Sigmoid colon (tissue), 7 donors: ENCODE measurements around the gene PEPD. TPM values are rescaled to one million over a fixed set of nuclear protein-coding genes. Genes with fewer than 3 reads are reported as not detected.
"Not testable (repeated sequence)": the region's sequence is repeated elsewhere in the genome, so short reads cannot be mapped to it uniquely, and the experiment has no call there.

Experiments used
- DNase-seq: peaks from one replicate; pipeline ENCODE4 v3.0.0-alpha.2; 2019
- H3K27ac ChIP-seq, 4 donors: fragments of 200-600 bp; sonication (generic); one replicate each; pipeline ENCODE4 v1.5.1; 2016 to 2019; ENCODE audit warnings: mild to moderate bottlenecking in 1 of 4
- H3K27me3 ChIP-seq, 3 donors: fragments of 200-600 bp; sonication (generic); one replicate each; pipeline ENCODE4 v1.5.1; 2019; ENCODE audit warnings: mild to moderate bottlenecking in 1 of 3
- H3K36me3 ChIP-seq, 4 donors: fragments of 200-600 bp; sonication (generic); one replicate each; pipeline ENCODE4 v1.5.1; 2016 to 2019
- H3K4me1 ChIP-seq, 4 donors: fragments of 200-600 bp; sonication (generic); one replicate each; pipeline ENCODE4 v1.5.1; 2017 to 2019
- H3K4me3 ChIP-seq, 4 donors: fragments of 200-600 bp; sonication (generic); one replicate each; pipeline ENCODE4 v1.5.1; 2017 to 2019; ENCODE audit warnings: mild to moderate bottlenecking in 2 of 4, moderate library complexity in 1 of 4
- H3K9me3 ChIP-seq, 4 donors: fragments of 200-600 bp in 3 of 4; sonication (generic) in 3 of 4; one replicate each; pipeline versions ENCODE4 v1.5.1 to v1.6.1; 2013 to 2019
- EP300 ChIP-seq, 4 donors: sonication (generic); formaldehyde crosslinking; IDR thresholded peaks; one replicate each; pipeline ENCODE4 v1.6.1; 2017; ENCODE audit warnings: antibody characterized with exemption in 4 of 4
- POLR2A ChIP-seq, 2 donors: fragments of 450-650 bp; IDR thresholded peaks; one replicate each; pipeline ENCODE4 v1.6.1; 2016; ENCODE audit warnings: antibody characterized with exemption in 2 of 2, mild to moderate bottlenecking in 2 of 2, moderate library complexity in 2 of 2
- POLR2AphosphoS5 ChIP-seq, 4 donors: sonication (generic); formaldehyde crosslinking; IDR thresholded peaks; one replicate each; pipeline ENCODE4 v1.6.1; 2017; ENCODE audit warnings: antibody characterized with exemption in 4 of 4
- WGBS, 2 donors: extraction: QIAGEN DNeasy Blood & Tissue Kit; methylation state at CpG; one replicate each; pipeline ENCODE4 v1.1.7; 2013; 5-methylcytosine and 5-hydroxymethylcytosine counted together
- intact Hi-C: fragments of 100-400 bp; cut with DNase I; formaldehyde crosslinking; loops from one replicate; pipeline ENCODE4 v1.15.1; 2023
- polyA plus RNA-seq, 3 donors: library from polyadenylated mRNA; stranded (reverse); fragments of 200-250 nt; gene quantifications; one replicate each; pipeline ENCODE4 v1.2.3, GENCODE V29; 2013
- total RNA-seq, 4 donors: library from RNA; depleted of rRNA; stranded (reverse); fragments of >200 nt; gene quantifications; one replicate each; pipeline ENCODE4 v1.1.0, GENCODE V29; 2016
- TF ChIP-seq, protein P1 (sequence below), 4 experiments: fragments of 450-650 bp in 3 of 4; fragments of 200-600 bp in 1 of 4; IDR thresholded peaks; one replicate each; pipeline ENCODE4 v1.5.1; 2016 to 2019; ENCODE audit warnings: antibody characterized with exemption in 4 of 4, mild to moderate bottlenecking in 3 of 4, moderate library complexity in 2 of 4
- donor health status: healthy with polysubstance abuse.
- donor health status: Bipolar disorder and iron deficiency.
- donor health status: healthy.

The PEPD gene
- total and polyA plus RNA-seq, 7 donors = 50.0 to 187 (median 67.8) TPM

DNA sequence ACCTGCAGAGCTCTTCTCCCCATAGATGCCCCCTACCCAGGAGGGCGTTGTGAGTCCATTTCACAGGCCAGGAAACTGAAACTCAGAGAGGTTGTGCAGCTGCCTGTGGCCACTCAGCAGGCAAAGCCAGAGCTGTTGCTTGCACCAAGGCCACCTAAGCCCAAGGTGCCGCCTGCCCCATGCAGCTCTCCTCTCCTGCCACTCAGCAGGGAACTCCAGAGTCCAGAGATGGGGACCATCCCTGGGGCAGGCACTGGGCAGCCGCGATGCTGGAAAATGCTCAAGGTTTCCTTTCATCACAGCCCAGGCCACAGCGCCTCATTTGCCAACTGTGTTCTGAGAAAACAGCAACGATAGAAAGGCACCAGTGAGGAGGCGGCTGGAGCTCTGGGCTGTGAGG lies 41.0 kb upstream of the PEPD start:
- no peak for TF ChIP-seq POLR2A (IDR thresholded peaks at IDR 0.05)
- TF ChIP-seq EP300 (IDR thresholded peaks at IDR 0.05) = no peak
- TF ChIP-seq, protein P1, sequence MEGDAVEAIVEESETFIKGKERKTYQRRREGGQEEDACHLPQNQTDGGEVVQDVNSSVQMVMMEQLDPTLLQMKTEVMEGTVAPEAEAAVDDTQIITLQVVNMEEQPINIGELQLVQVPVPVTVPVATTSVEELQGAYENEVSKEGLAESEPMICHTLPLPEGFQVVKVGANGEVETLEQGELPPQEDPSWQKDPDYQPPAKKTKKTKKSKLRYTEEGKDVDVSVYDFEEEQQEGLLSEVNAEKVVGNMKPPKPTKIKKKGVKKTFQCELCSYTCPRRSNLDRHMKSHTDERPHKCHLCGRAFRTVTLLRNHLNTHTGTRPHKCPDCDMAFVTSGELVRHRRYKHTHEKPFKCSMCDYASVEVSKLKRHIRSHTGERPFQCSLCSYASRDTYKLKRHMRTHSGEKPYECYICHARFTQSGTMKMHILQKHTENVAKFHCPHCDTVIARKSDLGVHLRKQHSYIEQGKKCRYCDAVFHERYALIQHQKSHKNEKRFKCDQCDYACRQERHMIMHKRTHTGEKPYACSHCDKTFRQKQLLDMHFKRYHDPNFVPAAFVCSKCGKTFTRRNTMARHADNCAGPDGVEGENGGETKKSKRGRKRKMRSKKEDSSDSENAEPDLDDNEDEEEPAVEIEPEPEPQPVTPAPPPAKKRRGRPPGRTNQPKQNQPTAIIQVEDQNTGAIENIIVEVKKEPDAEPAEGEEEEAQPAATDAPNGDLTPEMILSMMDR (IDR thresholded peaks at IDR 0.05) = no peak
- no peak for TF ChIP-seq POLR2AphosphoS5 (IDR thresholded peaks at IDR 0.05)
- no peaks in the 10 kb centered on the region for H3K36me3 ChIP-seq
- H3K27ac ChIP-seq = no peak overlapping the region
- H3K27me3 ChIP-seq = peaks cover 0 to 7% (median 4%) of the 10 kb centered on the region in 3 donors
- WGBS, 2 donors = 72 to 81% methylated on average over 7 of the region's 7 CpGs
- intact Hi-C loops = no loop called here
- H3K4me3 ChIP-seq = no peak overlapping the region
- H3K9me3 ChIP-seq = no peaks in the 10 kb centered on the region
- DNase-seq = peak; percentile 39
- H3K4me1 ChIP-seq = no peaks in the 10 kb centered on the region

DNA sequence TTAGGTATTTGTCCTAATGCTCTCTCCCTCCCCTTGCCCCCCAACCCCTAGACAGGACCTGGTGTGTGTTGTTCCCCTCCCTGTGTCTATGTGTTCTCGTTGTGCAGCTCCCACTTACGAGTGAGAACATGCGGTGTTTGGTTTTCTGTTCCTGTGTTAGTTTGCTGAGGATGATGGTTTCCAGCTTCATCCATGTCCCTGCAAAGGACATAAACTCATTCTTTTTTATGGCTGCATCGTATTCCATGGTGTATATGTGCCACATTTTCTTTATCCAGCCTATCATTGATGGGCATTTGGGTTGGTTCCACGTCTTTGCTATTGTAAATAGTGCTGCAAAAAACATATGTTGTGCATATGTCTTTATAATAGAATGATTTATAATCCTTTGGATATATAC lies 40.1 kb upstream of the PEPD start:
- H3K4me1 ChIP-seq, H3K27ac ChIP-seq, H3K4me3 ChIP-seq, H3K9me3 ChIP-seq, H3K27me3 ChIP-seq, intact Hi-C loops, DNase-seq, H3K36me3 ChIP-seq: not testable (repeated sequence)
- 70 to 80% methylated on average over 5 of the region's 5 CpGs for WGBS, 2 donors

DNA sequence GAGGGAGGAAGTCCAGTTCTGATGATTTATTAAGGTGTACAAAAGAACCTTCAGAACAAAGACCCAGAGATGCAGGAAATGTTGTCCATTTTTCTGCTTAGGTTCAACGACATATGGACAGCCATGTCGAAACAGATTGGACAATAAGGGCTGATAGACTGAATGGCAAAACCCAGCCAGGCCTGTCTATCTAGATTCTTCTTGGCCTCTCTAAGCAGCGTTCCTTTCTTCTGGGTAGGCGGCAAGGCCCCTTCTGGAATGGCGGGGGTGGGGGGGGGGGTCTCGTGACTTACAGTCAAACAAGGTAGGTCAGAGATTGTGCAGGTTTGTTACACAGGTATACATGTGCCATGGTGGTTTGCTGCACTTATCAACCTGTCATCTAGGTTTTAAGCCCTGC lies 39.7 kb upstream of the PEPD start:
- no peak for TF ChIP-seq POLR2A (IDR thresholded peaks at IDR 0.05)
- TF ChIP-seq, protein P1 (IDR thresholded peaks at IDR 0.05) = no peak
- no peak for TF ChIP-seq POLR2AphosphoS5 (IDR thresholded peaks at IDR 0.05)
- no peak for TF ChIP-seq EP300 (IDR thresholded peaks at IDR 0.05)
- H3K9me3 ChIP-seq = no peaks in the 10 kb centered on the region
- H3K4me1 ChIP-seq = no peaks in the 10 kb centered on the region
- WGBS, 2 donors = 82 to 87% methylated on average over 6 of the region's 6 CpGs
- H3K27ac ChIP-seq = no peak overlapping the region
- intact Hi-C loops = no loop called here
- DNase-seq = peak; percentile 10
- H3K27me3 ChIP-seq = no peaks in the 10 kb centered on the region
- H3K36me3 ChIP-seq = no peaks in the 10 kb centered on the region
- H3K4me3 ChIP-seq = no peak overlapping the region

DNA sequence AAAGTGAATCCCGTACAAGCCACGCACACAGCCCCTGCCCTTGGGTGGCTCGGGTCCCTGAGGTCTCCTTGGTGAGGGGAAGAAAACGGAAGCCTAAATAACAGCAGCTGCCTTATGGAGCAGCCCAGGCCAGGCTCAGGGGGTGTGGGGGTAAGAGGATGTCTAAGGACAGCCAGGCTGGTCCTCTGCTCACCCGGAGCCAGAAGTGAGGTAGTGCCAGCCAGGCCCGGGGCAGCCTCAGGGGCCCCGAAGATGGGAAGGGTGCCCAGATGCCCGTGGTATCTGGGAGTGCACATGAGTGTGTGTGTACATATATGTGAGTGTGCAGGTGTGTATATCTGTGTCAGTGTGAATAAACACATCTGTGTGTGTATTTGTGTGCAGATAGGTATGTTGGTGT lies 38.4 kb upstream of the PEPD start:
- Histone ChIP-seq H3K4me1 (no peaks in the 10 kb centered on the region), H3K9me3 (no peaks in the 10 kb centered on the region), H3K27me3 (no peaks in the 10 kb centered on the region), H3K4me3 (no peak overlapping the region), H3K36me3 (no peaks in the 10 kb centered on the region), H3K27ac (no peak overlapping the region)
- intact Hi-C loops = no loop called here
- peak; percentile 26 for DNase-seq
- no peak for TF ChIP-seq POLR2AphosphoS5 (IDR thresholded peaks at IDR 0.05)
- no peak for TF ChIP-seq EP300 (IDR thresholded peaks at IDR 0.05)
- TF ChIP-seq POLR2A (IDR thresholded peaks at IDR 0.05) = no peak
- TF ChIP-seq, protein P1 (IDR thresholded peaks at IDR 0.05) = no peak
- WGBS, 2 donors = 77 to 91% methylated on average over 8 of the region's 8 CpGs

DNA sequence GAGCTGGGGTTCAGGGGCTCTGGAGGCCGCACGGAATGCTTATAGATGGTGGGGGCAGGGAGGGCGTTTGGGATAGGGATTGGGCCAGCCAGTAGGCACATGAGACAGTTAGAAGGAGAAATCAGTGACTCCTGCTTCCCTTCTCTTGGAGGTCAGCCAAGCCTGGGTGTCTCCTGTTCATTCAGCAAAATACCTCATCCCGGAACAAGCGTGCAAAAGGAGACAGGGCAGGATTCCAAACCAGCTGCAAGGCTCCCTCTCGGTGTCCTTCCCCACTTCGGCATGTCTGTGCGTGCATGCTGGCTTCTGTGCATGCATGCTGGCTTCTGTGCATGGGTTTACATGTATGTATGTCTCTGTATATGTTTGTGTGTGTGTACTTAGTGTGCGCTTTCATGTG lies 37.3 kb upstream of the PEPD start:
- intact Hi-C loops = no loop called here
- no peaks in the 10 kb centered on the region for H3K4me1 ChIP-seq
- H3K9me3 ChIP-seq = no peaks in the 10 kb centered on the region
- no peaks in the 10 kb centered on the region for H3K36me3 ChIP-seq
- DNase-seq = peak; percentile 43
- H3K27ac ChIP-seq = no peak overlapping the region
- TF ChIP-seq, protein P1 (IDR thresholded peaks at IDR 0.05) = no peak
- TF ChIP-seq EP300 (IDR thresholded peaks at IDR 0.05) (no peak), POLR2AphosphoS5 (IDR thresholded peaks at IDR 0.05) (no peak), POLR2A (IDR thresholded peaks at IDR 0.05) (no peak)
- H3K4me3 ChIP-seq = no peak overlapping the region
- WGBS, 2 donors = 63 to 79% methylated on average over 9 of the region's 9 CpGs
- H3K27me3 ChIP-seq = no peaks in the 10 kb centered on the region
